Neural crest cell (in vitro differentiated cells): Measurements from ENCODE around the gene RGL1. TPM values are rescaled to one million over a fixed set of nuclear protein-coding genes. Genes with fewer than 3 reads are reported as not detected.

Source experiments
- DNase-seq: peaks from one replicate; pipeline ENCODE4 v3.0.0; 2021; ENCODE audit warnings: low read depth, mixed read lengths, low spot score
- H3K27ac Mint-ChIP-seq: one replicate; pipeline ENCODE4 v1.8.0; 2021; ENCODE audit warnings: mild to moderate bottlenecking, mixed read lengths; ENCODE audit not compliant: unreplicated experiment
- H3K27me3 Mint-ChIP-seq: 2 replicates; pipeline ENCODE4 v1.8.0; 2021; ENCODE audit warnings: low read depth, mild to moderate bottlenecking, mixed read lengths
- H3K36me3 Mint-ChIP-seq: 2 replicates; pipeline ENCODE4 v1.8.0; 2021; ENCODE audit warnings: low read depth, mild to moderate bottlenecking, mixed read lengths
- H3K4me1 Mint-ChIP-seq: 2 replicates; pipeline ENCODE4 v1.8.0; 2021; ENCODE audit warnings: mixed read lengths
- H3K4me3 Mint-ChIP-seq: one replicate; pipeline ENCODE4 v1.8.0; 2021; ENCODE audit warnings: mild to moderate bottlenecking, mixed read lengths
- H3K9me3 Mint-ChIP-seq: 2 replicates; pipeline ENCODE4 v1.8.0; 2021; ENCODE audit warnings: mixed read lengths
- CTCF ChIP-seq: fragments of 200-600 bp; sonication (generic); conservative IDR thresholded peaks from 2 replicates; pipeline ENCODE4 v1.5.0; 2021; ENCODE audit warnings: antibody characterized with exemption, mild to moderate bottlenecking
- total RNA-seq: library from RNA; stranded (reverse); gene quantifications from 2 replicates; pipeline ENCODE4 v1.2.1, GENCODE V29; 2021

The RGL1 gene
- total RNA-seq, 1 donor from 2014 or later: 13.6 TPM

GRCh38 chr1:183886083-183886828 lies 81.3 kb downstream of the RGL1 start:
- no peak for DNase-seq
- Mint-ChIP-seq H3K36me3 (peaks cover 28% of the 10 kb centered on the region), H3K4me3 (no peak overlapping the region), H3K9me3 (no peaks in the 10 kb centered on the region), H3K4me1 (peaks cover 7% of the 10 kb centered on the region), H3K27me3 (peaks cover 4% of the 10 kb centered on the region), H3K27ac (no peak overlapping the region)
- no peak for TF ChIP-seq CTCF

GRCh38 chr1:183886853-183887252 lies 81.9 kb downstream of the RGL1 start:
- no peak overlapping the region for H3K4me3 Mint-ChIP-seq
- no peaks in the 10 kb centered on the region for H3K9me3 Mint-ChIP-seq
- TF ChIP-seq CTCF: no peak
- peaks cover 4% of the 10 kb centered on the region for H3K27me3 Mint-ChIP-seq
- H3K27ac Mint-ChIP-seq: no peak overlapping the region
- peaks cover 30% of the 10 kb centered on the region for H3K36me3 Mint-ChIP-seq
- H3K4me1 Mint-ChIP-seq: peaks cover 4% of the 10 kb centered on the region
- no peak for DNase-seq

GRCh38 chr1:183887826-183888819 lies 83.2 kb downstream of the RGL1 start:
- TF ChIP-seq CTCF: no peak
- Mint-ChIP-seq H3K27me3 (peaks cover 4% of the 10 kb centered on the region), H3K36me3 (peaks cover 31% of the 10 kb centered on the region), H3K9me3 (no peaks in the 10 kb centered on the region), H3K27ac (peak overlapping the region; percentile 36), H3K4me3 (no peak overlapping the region), H3K4me1 (no peaks in the 10 kb centered on the region)
- DNase-seq: no peak

- H3K36me3 Mint-ChIP-seq: peaks cover 29% of the 10 kb centered on the region
Observed at GRCh38 chr1:183889095-183889494, 84.2 kb downstream of the RGL1 start.

More at GRCh38 chr1:183889095-183889494, 84.2 kb downstream of the RGL1 start:
- no peak overlapping the region for H3K4me3 Mint-ChIP-seq
- TF ChIP-seq CTCF: no peak
- H3K27me3 Mint-ChIP-seq: no peaks in the 10 kb centered on the region
- no peak overlapping the region for H3K27ac Mint-ChIP-seq
- no peaks in the 10 kb centered on the region for H3K9me3 Mint-ChIP-seq
- DNase-seq: no peak
- no peaks in the 10 kb centered on the region for H3K4me1 Mint-ChIP-seq
